Activated CD8-positive, alpha-beta memory T cell treated with anti-CD3 and anti-CD28 coated beads, Interleukin-2, amount 50 U/mL, for 1 hour (primary cell): ENCODE measurements around the gene PRDX5.

Experiments used
- DNase-seq: peaks from one replicate; pipeline ENCODE4 v3.0.0-alpha.2; 2020; ENCODE audit errors: extremely low read depth

Gene PRDX5

GRCh38 chr11:64362339-64362738 is 44.4 kb downstream of the PRDX5 start:
- DNase-seq: no peak

GRCh38 chr11:64364435-64364834 is 46.5 kb downstream of the PRDX5 start:
- no peak for DNase-seq

- no peak for DNase-seq
These were observed 47.0 kb downstream of the PRDX5 start for GRCh38 chr11:64364911-64365310.

- no peak for DNase-seq
These were observed 48.8 kb downstream of the PRDX5 start for GRCh38 chr11:64366751-64367150.

GRCh38 chr11:64367931-64368672 is 50.2 kb downstream of the PRDX5 start:
- no peak for DNase-seq

GRCh38 chr11:64368673-64369074 is 50.8 kb downstream of the PRDX5 start:
- no peak for DNase-seq

GRCh38 chr11:64369440-64370421 is 51.8 kb downstream of the PRDX5 start:
- DNase-seq: no peak

GRCh38 chr11:64371201-64371600 is 53.3 kb downstream of the PRDX5 start:
- no peak for DNase-seq
